Astrocyte of the cerebellum (primary cell): ENCODE results near the gene NOG.

ENCODE experiments used
- DNase-seq: peaks from one replicate; pipeline ENCODE4 v3.0.0-alpha.2; 2011; ENCODE audit warnings: low read depth
- H3K4me3 ChIP-seq: 2 replicates; pipeline ENCODE4 v1.5.1; 2011; ENCODE audit warnings: mild to moderate bottlenecking, low read depth, low read length, moderate library complexity
- in situ Hi-C: cut with HindIII; loops from 2 replicates; pipeline ENCODE4 v1.10.0; 2017; ENCODE audit warnings: low sequenced_read_pairs
- TF ChIP-seq, protein P1 (sequence below): IDR thresholded peaks from 2 replicates; pipeline ENCODE4 v1.5.1; 2012; ENCODE audit warnings: low read length, low read depth, moderate library complexity, mild to moderate bottlenecking; ENCODE audit errors: missing control alignments

Gene NOG

DNA sequence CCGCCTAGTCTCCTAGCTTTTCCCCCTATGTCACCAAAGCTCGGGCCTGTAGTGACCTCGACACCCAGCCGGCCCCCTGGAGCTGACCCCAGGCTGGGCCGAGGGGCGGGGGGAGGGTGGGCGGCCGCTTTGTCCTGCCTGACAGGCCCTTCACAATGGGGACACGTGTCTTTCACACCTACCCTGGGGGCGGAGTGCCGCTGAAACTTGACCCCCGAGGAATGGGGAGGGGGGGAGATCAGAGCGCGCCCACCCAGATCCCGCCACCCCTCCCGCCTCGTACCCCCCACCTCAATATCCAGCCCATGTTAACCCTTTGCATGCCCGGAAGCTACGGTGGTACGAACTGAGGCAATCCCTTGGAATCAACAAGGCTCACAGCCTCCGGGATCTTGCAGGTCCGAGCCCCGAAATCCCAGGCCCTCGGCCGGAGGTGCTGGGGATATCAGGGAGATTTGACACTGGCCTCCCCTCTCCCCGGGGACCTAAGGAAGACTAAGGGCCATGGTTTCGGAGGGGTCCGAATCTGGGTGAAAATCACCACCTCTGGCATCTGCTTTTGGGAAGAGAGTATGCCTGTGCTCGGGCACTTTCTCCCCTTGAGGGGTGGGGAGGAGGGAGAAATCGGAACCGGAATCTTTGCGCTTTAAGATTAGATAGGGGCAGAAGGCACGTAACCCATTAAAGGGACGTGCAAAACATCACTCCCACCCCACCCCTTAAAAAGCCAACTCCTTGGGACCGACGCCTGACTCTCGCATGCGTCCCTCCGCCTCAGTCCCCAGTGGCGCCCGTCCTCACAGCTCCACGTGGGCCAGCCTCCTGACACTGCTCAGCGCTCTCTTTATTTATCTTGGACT lies 2.6 kb downstream of the NOG start:
- in situ Hi-C loops = no loop called here
- H3K4me3 ChIP-seq = no peak overlapping the region
- TF ChIP-seq, protein P1, sequence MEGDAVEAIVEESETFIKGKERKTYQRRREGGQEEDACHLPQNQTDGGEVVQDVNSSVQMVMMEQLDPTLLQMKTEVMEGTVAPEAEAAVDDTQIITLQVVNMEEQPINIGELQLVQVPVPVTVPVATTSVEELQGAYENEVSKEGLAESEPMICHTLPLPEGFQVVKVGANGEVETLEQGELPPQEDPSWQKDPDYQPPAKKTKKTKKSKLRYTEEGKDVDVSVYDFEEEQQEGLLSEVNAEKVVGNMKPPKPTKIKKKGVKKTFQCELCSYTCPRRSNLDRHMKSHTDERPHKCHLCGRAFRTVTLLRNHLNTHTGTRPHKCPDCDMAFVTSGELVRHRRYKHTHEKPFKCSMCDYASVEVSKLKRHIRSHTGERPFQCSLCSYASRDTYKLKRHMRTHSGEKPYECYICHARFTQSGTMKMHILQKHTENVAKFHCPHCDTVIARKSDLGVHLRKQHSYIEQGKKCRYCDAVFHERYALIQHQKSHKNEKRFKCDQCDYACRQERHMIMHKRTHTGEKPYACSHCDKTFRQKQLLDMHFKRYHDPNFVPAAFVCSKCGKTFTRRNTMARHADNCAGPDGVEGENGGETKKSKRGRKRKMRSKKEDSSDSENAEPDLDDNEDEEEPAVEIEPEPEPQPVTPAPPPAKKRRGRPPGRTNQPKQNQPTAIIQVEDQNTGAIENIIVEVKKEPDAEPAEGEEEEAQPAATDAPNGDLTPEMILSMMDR = no peak
- DNase-seq = no peak

DNA sequence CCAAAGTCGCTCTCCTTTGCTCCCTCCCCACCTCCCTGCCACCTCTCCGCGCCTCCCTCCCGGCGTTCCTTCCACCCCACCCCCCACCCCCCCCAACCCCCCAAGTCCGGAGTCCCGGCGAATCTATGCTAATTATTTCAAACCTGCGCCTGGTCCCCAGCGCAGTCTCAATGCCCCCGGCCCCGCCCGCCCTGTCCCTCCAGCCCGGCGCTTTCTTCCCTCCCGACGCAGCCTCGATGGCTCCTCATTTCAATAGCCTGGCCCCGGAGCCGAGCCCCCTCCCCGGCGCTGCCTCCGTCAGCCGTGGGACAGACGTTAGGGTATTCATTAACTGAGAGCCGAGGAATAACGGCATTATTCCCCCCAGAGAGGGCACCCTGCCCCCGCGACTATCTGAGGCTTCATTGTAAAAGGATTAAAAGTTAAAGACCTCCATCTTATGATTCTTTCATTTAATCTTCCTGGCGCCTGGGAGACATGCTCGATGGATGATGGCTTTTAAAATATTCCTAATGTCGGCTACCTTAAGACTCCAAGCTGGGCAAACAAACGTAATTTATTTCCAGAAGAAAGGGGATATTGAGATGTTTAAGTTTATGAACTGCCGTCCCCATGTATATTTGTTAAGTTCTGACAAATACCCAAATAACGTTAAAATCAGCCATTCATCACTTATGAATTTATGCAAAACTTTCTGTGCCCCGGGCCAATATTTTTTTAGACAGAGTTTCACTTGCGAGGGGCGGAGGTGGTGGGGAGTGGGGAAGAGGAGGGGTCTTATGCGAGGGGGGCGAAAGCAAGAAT lies 3.4 kb downstream of the NOG start:
- no peak for DNase-seq
- TF ChIP-seq, protein P1 = no peak
- in situ Hi-C loops = no loop called here
- H3K4me3 ChIP-seq = peak overlapping the region; percentile 17

DNA sequence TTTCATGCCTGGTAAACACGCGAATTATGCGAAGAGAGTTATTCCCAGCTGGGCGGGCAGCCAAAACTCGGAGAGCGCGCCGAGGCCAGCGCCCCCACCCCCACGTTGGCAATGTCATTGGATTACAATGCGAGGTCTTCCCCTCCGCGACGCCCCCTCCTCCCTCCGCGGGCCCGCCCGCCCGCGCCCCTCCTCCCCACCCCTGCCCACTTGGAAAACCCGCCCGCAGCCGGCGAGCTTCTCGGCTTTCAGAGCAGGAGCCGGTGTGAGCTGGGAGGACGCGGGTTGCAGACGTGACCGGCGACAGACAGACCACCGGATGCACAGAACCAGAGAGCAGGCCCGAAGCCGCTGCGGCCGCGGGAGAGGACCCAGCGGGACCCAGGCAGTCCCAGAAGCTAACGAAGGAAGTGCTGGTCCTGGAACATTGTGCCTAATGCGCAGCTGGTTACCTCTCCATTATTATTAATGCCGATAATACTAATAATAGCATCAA lies 4.0 kb downstream of the NOG start:
- in situ Hi-C loops = no loop called here
- DNase-seq = no peak
- H3K4me3 ChIP-seq = peak overlapping the region; percentile 17
- TF ChIP-seq, protein P1 = no peak

DNA sequence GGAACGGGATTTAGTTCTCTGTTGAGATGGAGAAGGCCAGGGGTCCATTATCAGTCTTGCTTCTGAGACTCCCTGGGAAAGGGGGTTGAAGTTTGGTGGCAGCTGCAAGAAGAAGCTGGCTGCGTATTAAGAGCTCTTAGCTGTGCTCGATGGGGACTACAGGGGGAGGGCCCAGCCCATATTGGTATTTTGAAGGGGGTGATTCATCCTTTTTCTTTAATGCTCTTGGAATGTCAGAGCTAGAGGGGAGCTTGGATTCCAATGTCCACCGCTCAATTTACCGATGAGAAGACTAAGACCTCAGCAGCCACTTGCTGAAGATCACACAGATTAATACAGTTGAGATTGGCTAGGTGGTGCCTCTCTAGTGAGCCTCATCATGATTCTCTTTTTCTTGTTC lies 5.0 kb downstream of the NOG start:
- in situ Hi-C loops = no loop called here
- H3K4me3 ChIP-seq = no peak overlapping the region
- DNase-seq = no peak
- TF ChIP-seq, protein P1 = no peak

DNA sequence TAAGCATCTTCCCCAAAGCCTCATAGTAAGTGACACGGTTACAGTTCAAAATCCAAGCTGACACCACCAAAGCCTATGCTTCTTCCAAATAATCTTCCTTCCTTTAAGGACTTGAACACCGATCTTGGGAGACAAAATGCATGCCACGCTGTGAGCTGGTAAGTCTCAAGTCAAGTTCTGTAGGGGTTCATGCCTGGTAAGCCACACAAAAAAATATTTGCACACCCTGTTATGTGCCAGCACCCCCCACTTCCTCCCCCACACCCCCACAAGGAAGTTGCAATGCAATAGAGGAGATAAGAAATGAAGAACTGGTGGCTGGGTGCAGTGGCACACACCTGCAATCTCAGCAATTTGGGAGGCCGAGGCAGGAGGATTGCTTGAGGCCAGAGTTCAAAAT lies 5.6 kb downstream of the NOG start:
- TF ChIP-seq, protein P1 = no peak
- no peak for DNase-seq
- in situ Hi-C loops = no loop called here
- H3K4me3 ChIP-seq = no peak overlapping the region

DNA sequence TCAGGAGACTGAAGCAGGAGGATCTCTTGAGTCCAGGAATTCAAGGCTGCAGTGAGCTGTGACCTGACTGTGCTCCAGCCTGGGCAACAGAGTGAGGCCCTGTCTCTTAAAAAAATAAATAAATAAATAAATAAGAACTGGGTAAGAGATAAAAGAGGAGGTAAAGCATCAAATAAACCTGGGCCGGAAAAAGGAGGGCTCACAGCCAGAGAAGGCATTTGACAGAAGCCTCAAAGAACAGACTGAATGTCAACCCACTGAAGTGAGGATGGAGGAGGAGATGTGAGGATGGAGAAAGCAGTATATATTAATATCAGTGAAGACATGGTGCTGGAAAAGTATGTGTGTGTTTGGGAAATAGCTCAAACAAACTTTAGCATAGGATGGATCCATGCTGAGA lies 6.1 kb downstream of the NOG start:
- TF ChIP-seq, protein P1 = no peak
- no peak for DNase-seq
- no peak overlapping the region for H3K4me3 ChIP-seq
- in situ Hi-C loops = no loop called here
